ENCODE data around the gene SORCS1.

DNA sequence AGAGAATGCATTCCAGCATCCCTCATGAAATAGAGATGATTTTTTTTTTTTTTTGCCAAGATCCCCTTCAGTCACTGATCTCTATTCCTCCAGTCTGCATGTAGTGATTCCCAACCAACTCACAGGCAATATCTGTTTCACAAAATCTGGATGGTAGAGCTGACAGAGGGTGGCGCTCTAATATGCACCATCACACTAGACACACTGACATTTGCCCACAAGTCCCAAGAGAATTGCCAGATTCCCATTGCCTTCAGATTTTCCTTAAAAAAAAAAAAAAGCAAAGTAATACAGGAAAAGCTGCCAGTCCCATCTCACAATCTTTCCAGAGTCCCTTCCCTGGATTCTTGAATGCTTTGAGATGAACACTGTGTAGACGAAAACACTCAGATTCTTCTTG, 301.0 kb downstream of the SORCS1 start:
- TF ChIP-seq, protein P1, sequence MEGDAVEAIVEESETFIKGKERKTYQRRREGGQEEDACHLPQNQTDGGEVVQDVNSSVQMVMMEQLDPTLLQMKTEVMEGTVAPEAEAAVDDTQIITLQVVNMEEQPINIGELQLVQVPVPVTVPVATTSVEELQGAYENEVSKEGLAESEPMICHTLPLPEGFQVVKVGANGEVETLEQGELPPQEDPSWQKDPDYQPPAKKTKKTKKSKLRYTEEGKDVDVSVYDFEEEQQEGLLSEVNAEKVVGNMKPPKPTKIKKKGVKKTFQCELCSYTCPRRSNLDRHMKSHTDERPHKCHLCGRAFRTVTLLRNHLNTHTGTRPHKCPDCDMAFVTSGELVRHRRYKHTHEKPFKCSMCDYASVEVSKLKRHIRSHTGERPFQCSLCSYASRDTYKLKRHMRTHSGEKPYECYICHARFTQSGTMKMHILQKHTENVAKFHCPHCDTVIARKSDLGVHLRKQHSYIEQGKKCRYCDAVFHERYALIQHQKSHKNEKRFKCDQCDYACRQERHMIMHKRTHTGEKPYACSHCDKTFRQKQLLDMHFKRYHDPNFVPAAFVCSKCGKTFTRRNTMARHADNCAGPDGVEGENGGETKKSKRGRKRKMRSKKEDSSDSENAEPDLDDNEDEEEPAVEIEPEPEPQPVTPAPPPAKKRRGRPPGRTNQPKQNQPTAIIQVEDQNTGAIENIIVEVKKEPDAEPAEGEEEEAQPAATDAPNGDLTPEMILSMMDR (conservative IDR thresholded peaks at IDR 0.05; ENCODE audit: low read depth, low read length): 0 out of 2 replicates have a peak, but pooled peaks have one; percentile 12
- TF ChIP-seq EZH2 (IDR thresholded peaks at IDR 0.05; ENCODE audit: low read length, unreplicated experiment) (no peak), EZH2phosphoT487 (IDR thresholded peaks at IDR 0.05; ENCODE audit: borderline replicate concordance, low read length) (no peak)
